Ishikawa (cell line): ENCODE measurements around the gene RAD51B.

ENCODE experiments used
- CREB1 ChIP-seq: IDR thresholded peaks from 2 replicates; pipeline ENCODE4 v1.6.1; 2012; ENCODE audit warnings: low read depth
- EP300 ChIP-seq: IDR thresholded peaks from 2 replicates; pipeline ENCODE4 v1.6.1; 2012; ENCODE audit warnings: borderline replicate concordance
- NFIC ChIP-seq: IDR thresholded peaks from 2 replicates; pipeline ENCODE4 v1.6.1; 2012
- RAD21 ChIP-seq: IDR thresholded peaks from 2 replicates; pipeline ENCODE4 v1.6.1; 2012; ENCODE audit warnings: low read depth
- REST ChIP-seq: IDR thresholded peaks from 2 replicates; pipeline ENCODE4 v1.6.1; 2012; ENCODE audit warnings: low read depth, mild to moderate bottlenecking
- TAF1 ChIP-seq: IDR thresholded peaks from 2 replicates; pipeline ENCODE4 v1.6.1; 2012; ENCODE audit warnings: low read depth, mild to moderate bottlenecking
- TCF12 ChIP-seq: IDR thresholded peaks from 2 replicates; pipeline ENCODE4 v1.6.1; 2012; ENCODE audit warnings: low read depth
- TEAD4 ChIP-seq: IDR thresholded peaks from 2 replicates; pipeline ENCODE4 v1.6.1; 2012
- YY1 ChIP-seq: IDR thresholded peaks from 2 replicates; pipeline ENCODE4 v1.6.1; 2012; ENCODE audit warnings: low read depth

- TF ChIP-seq REST (no peak), EP300 (no peak), RAD21 (no peak), CREB1 (no peak), YY1 (no peak), TAF1 (no peak), TCF12 (no peak), TEAD4 (no peak), NFIC (no peak)
Measured at GRCh38 chr14:68231898-68232297, 412.3 kb downstream of the RAD51B start.
